GM18526 (cell line): Measurements from ENCODE around the gene RPL37.

Experiments used
- POLR2A ChIP-seq: IDR thresholded peaks from 3 replicates; pipeline ENCODE4 v1.6.1; 2011; ENCODE audit not compliant: insufficient read length; ENCODE audit errors: extremely low read depth

RPL37 gene

DNA sequence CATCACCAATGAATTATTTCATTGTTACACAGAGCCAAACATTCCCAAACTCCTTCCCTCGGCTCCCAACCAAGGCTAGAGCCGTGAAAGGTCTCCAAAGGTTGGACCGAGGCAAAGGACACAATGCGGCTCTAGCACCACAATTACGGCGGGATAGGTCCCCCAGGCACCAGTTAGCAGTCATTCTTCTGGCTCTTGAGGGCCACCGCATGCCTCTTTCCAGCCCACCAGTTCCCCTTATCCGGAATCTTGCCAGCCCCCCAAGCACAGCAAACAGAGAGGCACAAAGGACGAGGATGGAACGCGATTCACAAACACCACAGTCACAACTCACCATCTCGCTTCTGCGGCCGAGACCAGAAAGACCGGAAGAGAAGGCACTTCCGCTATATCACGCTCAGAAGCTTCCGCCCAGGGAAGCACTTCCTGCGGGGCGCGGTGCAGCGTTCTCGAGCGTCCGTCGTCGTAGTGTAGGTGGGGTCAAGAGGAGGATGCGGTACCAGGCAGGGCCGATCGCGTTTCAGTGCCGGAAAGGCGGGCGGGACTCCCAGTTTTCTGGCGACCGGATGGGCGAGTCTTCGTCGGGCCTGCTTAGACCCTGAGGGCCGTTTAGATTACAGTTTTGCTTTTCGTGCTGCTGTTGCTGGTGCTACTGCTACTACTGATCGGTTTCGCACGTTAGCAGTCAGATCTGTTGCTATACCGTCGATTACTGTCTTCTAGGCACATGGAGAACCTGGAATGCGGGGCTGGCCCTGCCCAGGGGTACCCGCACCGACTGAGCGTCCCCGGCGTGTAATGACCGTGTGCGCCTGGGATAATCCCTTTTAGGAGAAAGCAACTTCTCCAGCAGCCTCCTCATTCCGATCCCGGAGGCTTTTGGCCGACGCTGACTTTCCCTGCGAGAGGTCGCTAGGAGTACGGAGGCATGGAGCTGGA lies at the start of gene RPL37:
Gene RPL37, minus strand, starts transcription at position 374 of the 939 bp plus-strand sequence. Its CDS starts 37 bp downstream, at position 337.
- TF ChIP-seq POLR2A = peak; percentile 98

DNA sequence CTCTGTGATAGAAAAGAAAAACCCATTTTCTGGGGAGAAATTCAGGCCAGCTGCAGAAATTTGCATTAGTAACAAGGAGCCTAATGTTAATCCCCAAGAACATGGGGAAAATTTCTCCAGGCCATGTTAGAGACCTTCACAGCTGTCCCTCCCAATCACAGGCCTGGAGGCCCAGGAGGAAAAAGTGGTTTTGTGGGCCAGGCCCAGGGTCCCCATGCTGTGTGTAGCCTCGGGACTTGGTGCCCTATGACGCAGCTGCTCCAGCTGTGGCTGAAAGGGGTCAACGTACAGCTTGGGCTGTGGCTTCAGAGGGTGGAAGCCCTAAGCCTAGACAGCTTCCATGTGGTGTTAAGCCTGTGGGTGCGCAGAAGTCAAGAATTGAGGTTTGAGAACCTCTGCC lies 47.3 kb upstream of the RPL37 start:
- no peak for TF ChIP-seq POLR2A

DNA sequence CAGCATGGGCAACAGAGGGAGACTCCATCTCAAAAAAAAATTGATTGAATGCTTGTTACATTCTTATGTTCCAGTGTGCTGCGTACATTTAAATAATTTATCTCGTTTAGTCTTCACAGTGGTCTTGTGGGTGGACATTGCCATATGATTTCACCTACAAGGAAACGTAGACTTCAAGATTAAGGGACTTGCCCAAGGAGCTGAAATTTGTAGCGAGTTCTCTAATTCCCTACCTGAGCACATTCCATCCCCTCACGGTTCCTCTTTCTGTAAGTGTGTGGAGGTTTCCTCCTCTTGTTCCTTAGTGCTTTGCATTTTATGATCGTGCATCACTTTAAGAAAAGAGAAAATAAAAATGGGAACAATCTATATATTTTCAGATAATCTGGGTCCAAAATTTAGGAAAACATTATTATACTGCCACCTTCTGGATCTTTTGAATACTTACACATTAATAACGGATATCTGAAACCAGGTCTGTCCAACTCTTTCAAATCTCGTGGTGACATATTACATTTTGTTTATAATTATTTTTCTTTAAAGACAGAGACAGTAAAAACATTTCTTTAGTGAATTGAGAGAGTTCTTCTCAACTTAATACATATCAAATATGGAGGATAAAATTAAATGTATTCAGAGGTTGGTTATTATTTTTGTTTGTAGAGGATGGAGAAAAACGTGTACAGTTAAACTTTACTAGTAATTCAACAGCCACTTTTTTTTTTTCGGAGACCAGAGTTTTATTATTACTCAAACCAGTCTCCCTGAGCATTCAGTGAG lies 44.3 kb upstream of the RPL37 start:
- TF ChIP-seq POLR2A = no peak

DNA sequence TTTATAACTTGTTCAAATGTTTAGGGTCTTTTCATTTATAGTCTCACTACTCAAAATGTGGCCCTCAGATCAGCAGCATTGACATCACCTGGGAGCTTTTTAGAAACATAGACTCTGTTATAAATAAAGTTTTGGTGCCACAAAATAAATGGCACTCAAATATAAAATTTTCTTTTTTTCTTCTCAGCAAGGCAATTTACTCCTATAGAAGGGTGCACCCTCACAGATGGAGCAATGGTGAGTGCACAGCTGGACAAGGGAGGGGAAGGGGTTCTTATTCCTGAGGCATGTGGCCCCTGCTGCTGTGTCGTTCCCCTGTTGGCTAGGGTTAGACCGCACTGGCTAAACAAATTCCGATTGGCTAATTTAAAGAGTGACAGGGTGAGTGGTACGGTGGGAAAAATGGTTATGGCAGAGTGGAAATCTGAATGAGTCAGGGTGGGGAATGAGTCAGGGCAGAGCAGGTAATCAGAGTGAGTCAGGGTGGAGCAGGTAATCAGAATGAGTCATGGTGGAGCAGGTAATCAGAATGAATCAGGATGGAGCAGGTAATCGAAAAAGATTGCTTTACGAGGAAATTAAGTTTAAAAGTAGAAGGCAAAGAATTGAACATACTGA lies 42.5 kb upstream of the RPL37 start:
- TF ChIP-seq POLR2A = no peak

DNA sequence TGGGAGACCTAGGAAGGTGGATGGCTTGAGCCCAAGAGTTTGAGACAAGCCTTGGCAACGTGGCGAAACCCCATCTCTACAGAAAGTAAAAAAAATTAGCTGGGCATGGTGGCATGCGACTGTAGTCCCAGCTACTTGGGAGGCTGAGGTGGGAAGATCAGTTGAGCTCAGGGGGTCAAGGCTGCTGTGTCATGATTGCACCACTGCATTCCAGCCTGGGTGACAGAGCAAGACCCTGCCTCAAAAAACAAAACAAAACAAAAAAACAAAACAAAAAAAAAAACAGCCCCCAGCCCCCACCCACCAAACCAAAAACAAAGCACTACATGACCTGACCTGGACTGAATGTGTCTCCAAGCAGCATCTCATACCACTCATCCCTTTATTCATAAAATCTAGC lies 40.9 kb upstream of the RPL37 start:
- TF ChIP-seq POLR2A = no peak

DNA sequence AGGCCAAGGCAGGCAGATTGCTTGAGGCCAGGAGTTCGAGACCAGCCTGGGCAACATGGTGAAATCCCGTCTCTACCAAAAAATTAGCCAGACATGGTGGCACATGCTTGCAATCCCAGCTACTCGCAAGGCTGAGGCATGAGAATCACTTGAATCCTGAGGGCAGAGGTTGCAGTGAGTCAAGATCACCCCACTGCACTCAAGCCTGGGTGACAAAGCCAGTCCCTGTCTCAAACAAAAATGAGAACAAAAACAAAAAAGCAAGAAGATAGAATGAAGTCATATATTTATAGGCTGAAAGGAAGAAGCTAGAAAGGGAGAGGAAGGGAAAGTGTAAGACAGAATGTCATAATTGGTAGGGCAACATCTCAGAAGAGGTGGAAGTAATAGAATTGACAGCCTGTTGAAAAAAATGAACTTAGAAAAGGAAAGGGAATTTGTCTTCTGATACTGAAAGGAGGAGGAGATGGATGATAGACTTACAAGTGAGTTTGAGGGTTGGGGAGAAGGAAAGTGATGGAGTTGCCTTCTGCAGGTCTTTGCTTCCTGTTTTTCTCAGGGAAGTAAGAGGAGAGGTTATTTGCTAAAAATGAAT lies 38.4 kb upstream of the RPL37 start:
- no peak for TF ChIP-seq POLR2A

DNA sequence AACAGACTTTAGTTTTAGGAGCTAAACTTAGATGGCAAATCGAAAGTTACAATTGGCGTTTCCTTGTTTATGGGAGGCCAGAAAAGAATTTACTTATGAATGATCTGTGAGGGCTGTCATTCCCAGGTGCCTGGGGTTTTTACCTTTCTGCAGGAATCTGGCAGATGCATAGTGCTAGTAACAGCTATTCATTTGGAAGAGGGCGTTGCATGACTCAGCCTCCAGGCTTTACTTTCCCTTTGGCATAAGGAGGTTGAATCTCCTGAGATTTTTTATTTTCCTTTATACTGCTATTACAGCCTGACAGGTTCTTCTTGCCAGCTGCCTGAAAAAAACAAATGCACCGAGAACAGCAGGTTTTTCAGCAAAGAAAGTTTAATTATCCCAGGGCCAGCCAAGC lies 36.2 kb upstream of the RPL37 start:
- no peak for TF ChIP-seq POLR2A

DNA sequence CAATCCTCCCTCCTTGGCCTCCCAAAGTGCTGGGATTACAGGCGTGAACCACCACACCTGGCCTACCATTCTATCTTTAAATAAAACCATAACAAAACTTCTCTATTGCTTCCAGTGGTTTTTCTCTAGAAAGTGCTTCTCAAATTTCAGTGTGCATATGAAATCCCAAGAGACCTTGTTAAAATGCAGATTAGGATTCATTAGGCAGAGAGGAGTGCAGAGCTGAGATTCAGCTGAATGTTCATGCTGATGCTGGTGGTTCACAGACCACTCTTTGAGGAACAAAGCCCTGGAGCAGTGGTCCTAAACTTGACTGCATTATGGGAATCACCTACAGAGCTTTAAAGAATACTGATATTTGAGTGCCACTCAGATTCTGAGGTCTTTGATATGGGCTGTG lies 34.4 kb upstream of the RPL37 start:
- no peak for TF ChIP-seq POLR2A

DNA sequence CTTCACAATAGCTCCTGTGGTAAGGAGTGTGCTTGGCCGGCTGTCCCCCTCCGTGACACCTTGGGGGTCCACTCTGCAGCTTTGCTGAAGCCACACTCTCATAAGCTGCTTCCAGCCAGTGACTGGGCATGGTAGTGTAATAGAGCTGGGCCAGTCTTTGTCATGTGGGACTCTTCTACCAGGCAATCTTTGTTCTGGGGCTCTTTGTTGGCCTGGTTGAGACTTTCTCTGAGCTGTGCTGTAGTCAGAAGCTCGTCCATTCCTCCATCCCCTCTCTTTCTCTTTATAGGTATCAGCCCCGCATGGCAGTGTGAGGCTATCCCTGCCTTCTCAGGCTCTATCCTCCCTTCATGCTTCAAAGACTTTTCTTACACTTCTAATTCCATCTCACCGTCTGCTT lies 31.8 kb upstream of the RPL37 start:
- TF ChIP-seq POLR2A = no peak

DNA sequence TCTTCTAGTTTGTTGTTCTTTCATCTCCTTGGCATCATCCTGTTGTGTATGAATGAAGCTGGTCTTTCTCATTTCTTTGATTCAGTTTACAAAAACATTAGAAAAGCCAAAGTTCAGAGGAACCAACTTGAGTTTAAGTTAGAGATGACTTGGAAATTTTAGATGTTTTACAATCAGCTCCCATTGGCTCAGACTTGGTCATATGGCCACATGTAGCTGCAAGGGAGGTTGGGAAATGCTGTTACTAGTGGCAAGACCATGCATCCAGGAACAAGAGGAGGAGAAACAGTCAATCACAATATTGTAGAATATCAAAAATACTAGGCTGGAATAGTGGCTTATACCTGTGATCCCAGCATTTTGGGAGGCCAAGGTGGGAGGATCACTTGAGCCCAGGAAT lies 25.7 kb upstream of the RPL37 start:
- no peak for TF ChIP-seq POLR2A

DNA sequence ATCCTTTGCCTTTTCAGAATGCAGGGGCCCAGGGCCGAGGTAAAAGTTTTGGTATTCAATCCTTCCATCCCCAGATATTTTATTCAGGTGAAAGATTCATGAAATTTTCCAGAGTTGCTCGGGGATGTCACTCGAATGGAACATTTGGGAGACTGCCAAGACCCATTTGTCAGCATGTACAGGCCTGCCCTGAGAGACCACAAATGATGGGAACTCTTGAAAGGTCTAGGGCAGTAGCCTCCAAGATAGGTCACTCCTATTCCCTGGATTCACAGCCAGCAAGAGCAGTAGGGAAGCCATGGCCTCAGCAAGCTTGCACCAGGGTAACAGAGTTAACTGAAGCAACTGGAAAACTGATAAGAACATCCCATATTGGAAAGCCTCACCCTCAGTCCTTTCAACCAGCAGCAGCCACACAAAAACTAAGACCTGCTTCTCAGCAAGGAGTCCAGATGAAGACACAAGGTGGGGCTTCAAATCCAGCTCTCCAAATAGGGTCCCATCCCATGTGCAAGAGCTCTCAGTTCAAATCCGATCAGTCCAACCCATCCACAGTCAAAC lies 18.7 kb upstream of the RPL37 start:
- TF ChIP-seq POLR2A = no peak

DNA sequence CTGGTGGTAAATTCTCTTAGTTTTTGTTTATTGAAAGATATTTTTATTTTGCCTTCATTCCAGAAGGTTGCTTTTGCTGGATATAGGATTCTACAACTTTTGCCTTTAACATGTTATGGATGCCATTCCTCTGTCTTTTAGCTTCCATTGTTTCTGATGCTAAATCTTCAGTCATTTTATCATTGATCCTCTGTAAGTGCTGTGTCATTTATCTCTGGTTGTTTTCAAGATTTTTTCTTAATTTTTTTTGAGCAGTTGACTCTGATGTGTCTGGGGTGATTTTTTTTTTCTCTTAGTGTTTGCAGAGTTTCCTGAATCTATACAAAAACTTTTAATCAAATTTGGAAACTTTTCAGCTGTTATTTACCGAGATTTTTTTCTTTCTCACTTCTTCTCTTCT lies 12.5 kb upstream of the RPL37 start:
- TF ChIP-seq POLR2A = no peak

DNA sequence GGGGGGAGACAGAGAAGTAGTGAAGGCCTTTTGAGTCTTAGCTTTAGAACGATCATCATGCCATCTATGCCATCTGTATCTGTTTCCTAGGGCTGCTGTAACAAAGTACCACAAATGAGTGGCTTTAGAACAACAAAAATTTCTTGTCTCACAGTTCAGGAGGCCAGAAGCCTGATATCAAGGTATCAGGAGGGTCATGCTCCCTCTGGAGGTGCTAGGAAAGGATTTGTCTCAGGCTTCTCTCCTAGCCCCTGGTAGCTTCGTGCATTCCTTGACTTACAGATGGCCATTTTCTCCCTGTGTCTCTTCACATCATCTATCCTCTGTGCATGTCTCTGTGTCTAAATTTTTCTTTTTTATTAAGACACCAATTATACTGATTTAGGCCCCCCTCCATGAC lies 11.3 kb upstream of the RPL37 start:
- no peak for TF ChIP-seq POLR2A

DNA sequence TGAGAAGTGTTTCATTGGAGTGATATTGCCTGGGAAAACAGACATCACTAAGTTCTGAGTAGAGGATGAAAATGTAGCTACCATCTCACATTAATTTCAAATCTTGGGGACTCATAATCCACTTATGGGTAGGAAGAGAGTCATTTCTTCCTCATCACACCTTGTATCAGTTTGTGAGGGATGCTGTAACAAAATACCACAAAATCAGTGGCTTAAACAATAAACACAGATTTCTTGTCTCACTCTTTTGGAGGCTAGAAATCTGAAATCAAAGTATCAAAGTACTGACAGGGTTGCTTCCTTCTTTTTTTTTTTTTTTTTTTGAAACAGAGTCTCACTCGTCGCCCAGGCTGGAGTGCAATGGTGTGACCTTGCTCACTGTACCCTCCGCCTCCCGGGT lies 9.5 kb upstream of the RPL37 start:
- no peak for TF ChIP-seq POLR2A

DNA sequence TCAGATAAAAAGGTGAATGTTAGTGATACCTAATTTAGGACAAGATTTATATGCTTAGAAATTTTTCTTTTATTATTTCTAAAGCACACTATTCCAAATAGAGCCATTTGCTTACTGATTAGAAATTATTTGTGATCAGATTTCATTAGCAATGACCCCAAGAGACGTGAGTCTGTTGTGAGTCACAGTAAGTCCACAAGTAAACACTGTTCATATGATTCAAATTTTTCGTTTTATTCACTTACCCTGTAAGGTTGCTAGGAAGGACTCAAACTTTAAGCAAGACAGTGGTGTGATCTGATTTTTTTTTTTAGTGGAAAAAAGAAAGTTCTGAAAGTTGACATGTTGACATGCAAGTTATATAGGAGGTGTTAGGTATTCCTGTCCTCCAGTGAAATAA lies 7.3 kb upstream of the RPL37 start:
- no peak for TF ChIP-seq POLR2A

DNA sequence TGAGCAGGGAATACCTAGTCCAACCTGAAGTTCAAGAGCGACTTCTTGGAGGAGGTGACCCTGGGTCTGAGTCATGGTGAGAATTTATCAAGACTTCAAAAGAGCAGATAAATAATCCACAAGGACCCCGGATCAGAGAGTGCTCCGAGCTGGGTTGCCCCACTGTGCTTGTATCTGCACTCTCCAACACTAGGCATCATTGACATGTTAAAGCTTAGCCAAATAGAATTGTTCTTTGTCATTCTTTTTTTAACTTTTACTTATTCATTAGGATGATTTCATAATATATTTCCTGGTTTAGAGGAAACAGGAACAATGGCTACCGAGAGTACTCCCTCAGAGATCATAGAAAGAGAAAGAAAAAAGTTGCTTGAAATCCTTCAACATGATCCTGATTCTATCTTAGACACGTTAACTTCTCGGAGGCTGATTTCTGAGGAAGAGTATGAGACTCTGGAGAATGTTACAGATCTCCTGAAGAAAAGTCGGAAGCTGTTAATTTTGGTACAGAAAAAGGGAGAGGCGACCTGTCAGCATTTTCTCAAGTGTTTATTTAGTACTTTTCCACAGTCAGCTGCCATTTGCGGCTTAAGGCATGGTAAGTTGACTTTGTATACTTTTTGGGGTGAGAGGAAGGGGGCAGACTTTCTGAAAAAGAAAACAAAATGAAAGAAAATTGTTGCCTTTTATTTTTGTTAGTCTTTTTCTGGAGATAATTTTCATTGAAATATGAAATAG lies 6.2 kb upstream of the RPL37 start, which contains the start of gene CARD6:
Gene CARD6, plus strand, starts transcription at position 300 of the 738 bp plus-strand sequence. Its CDS starts 16 bp downstream, at position 316.
- no peak for TF ChIP-seq POLR2A
